KOPT-K1 (cell line): ENCODE results near the gene ADGRD1.

Experiments
- H3K27ac ChIP-seq: fragments of 200-600 bp; sonication (generic); 2 replicates; pipeline ENCODE4 v1.5.1; 2016; ENCODE audit warnings: antibody characterized with exemption, mild to moderate bottlenecking, low read depth, low read length; ENCODE audit not compliant: poor library complexity, severe bottlenecking
- H3K36me3 ChIP-seq: fragments of 200-600 bp; sonication (generic); 2 replicates; pipeline ENCODE4 v1.5.1; 2017; ENCODE audit warnings: antibody characterized with exemption, mild to moderate bottlenecking, low read length, moderate library complexity; ENCODE audit not compliant: insufficient read depth
- H3K9me3 ChIP-seq: fragments of 200-600 bp; sonication (generic); 2 replicates; pipeline ENCODE4 v1.5.1; 2017; ENCODE audit warnings: antibody characterized with exemption, low read length, mild to moderate bottlenecking; ENCODE audit not compliant: insufficient read depth, poor library complexity, severe bottlenecking

Gene ADGRD1

DNA sequence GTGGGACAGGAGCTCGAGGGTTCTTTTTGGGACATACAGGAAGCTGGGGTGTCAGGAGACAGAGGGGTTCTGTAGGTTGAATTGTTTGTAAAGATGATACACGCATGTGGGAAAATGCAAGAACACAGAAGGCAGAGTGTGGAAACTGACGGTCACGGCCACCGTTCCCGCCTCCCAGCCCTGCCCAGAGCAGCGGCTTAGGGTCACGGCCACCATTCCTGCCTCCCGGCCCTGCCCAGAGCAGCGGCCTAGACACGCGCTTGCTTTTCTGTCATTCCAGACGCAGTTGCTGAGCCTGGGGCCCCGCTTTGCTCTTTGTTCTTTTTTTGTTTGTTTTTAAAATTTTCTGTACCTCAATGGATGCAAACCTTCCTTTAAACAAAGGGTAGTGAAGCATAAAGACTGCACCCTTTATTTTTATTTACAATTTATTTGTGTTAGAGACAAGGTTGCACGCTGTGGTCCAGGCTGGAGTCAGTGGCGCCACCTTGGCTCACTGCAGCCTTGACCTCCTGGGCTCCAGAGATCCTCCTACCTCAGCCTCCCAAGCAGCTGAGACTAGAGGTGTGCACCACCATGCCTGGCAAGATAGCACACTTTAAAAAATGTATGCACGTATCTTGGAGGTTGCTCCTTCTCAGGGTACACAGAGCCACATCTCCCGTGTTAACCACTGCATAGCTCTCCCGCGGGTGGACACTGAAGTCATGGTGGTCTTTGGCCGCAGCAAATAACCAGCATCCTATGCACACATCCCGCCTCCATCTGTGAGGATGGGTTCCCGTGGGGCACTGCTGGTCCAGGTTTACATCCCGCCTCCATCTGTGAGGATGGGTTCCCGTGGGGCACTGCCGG lies 142.3 kb downstream of the ADGRD1 start:
- Histone ChIP-seq H3K36me3 (no peaks in the 10 kb centered on the region), H3K27ac (no peak overlapping the region), H3K9me3 (no peaks in the 10 kb centered on the region)

GRCh38 chr12:131096681-131097181 lies 143.0 kb downstream of the ADGRD1 start:
- Histone ChIP-seq H3K27ac (no peak overlapping the region), H3K9me3 (no peaks in the 10 kb centered on the region), H3K36me3 (no peaks in the 10 kb centered on the region)

GRCh38 chr12:131097202-131098177 lies 143.8 kb downstream of the ADGRD1 start:
- no peaks in the 10 kb centered on the region for H3K36me3 ChIP-seq
- no peak overlapping the region for H3K27ac ChIP-seq
- H3K9me3 ChIP-seq, result no peaks in the 10 kb centered on the region

DNA sequence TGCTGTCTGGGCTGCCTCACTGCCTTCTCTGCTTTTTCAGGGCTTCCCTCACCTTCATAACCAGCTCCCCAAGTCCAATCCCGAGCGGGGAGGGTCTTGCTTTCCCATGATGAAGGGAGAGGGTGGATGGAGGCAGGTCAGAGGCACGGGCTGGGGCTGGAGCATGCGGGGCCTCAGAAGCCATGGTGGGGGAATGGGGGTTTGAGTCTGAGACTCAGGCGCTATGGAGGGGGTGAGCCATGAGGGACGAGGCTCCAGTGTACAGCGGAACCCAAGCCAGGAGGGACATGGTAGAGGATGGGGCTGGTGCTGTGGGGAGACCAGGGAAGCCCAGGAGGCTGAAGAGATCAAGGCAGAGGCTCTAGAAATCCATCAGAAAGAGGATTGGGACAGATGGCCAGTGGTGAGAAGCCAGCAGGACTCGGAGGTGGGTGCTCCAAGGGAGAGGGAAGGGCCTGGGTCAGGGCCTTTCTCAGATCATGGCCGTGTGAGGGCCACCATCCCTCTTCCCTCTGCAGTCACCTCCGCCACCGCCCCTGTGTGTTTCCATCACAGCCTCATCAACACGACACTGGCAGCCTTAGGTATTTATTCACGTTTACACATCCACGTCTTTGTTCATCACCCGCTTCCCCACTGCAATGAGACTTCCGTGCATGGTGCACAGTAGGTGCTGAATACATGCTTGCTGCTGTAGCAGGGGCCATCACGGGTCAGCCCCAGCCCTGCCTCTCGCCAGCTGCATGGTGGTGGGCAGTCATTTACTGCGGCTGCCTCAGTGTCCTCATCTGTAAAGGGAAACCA lies 144.7 kb downstream of the ADGRD1 start:
- Histone ChIP-seq H3K36me3 (no peaks in the 10 kb centered on the region), H3K27ac (no peak overlapping the region), H3K9me3 (no peaks in the 10 kb centered on the region)

- Histone ChIP-seq H3K36me3 (no peaks in the 10 kb centered on the region), H3K9me3 (no peaks in the 10 kb centered on the region), H3K27ac (no peak overlapping the region)
Observed at GRCh38 chr12:131100031-131100674, 146.4 kb downstream of the ADGRD1 start.

- no peak overlapping the region for H3K27ac ChIP-seq
- H3K9me3 ChIP-seq, result no peaks in the 10 kb centered on the region
- no peaks in the 10 kb centered on the region for H3K36me3 ChIP-seq
Observed at GRCh38 chr12:131101006-131101405, 147.3 kb downstream of the ADGRD1 start.

DNA sequence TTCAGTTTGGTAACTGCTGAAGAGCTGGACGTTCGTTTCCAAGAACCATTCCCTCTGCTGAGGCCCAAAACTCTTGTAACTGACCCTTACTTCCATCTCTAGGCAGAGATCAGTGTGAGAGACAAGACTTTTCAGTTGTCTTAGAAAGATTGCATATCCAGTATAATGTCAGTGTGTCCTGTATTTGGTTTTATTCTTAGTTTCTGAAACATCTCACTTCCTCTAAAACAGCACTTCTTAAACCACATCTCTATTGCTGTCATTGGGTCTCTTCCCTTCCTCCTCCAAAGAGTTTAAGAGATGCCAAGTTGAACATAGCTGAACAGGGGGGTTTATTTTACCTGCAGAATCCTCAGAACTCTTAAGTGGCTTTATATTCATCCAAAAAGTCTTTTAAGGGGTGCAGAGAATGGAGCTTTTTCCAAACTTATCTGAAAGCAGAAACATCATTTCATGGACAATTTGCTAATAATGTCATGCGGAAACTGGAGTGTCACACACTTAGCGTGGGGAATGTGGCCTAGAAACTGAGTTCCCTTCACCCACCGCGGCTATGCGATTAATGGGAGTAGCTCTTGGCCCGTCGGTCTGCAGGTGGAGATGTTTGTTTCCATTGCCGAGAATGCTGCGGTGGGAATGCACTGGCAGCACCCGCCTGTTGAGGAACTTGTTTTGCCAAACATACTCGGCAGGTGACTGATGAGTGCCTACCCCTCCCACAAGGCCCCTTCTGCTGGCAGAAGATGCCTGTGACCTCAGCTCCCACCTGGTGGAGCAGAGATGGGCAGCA lies 148.2 kb downstream of the ADGRD1 start:
- no peak overlapping the region for H3K27ac ChIP-seq
- no peaks in the 10 kb centered on the region for H3K9me3 ChIP-seq
- no peaks in the 10 kb centered on the region for H3K36me3 ChIP-seq

- no peaks in the 10 kb centered on the region for H3K9me3 ChIP-seq
- no peak overlapping the region for H3K27ac ChIP-seq
- no peaks in the 10 kb centered on the region for H3K36me3 ChIP-seq
Observed at GRCh38 chr12:131102493-131102931, 148.8 kb downstream of the ADGRD1 start.

DNA sequence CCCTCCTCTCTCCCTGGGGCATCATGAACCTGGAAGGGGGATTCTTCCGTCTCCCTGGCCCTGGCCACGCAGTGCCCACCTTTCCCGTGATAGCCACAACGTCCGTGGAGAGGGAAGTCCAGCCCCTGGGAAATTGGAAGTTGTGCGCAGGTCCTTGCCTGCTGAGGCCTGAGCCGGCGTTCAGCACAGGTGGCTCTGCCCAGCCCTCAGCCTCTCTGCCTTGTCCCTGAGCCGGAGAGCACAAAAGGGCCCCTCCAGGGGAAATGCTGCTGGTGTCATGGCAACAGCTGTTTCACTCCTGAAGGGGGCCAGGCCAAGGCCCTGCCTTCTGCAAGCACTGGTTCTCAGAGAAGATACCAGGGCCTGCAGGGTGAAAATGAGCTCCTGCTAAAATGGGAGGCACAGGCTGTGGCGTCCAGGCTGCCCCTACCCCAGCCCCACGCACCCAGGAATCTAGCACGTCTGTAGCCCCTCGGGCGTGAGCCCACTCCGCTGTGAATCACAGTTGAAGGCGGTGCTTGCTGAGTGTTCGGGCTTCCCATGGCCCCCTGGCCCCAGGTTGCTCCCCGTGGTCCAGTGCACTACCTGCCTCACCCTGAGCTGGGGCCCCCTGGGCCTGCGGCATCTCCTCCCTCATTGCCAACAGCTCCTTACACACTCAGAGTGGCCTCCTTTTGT lies 149.4 kb downstream of the ADGRD1 start:
- Histone ChIP-seq H3K36me3 (no peaks in the 10 kb centered on the region), H3K9me3 (no peaks in the 10 kb centered on the region), H3K27ac (no peak overlapping the region)

- Histone ChIP-seq H3K27ac (no peak overlapping the region), H3K9me3 (no peaks in the 10 kb centered on the region), H3K36me3 (no peaks in the 10 kb centered on the region)
Observed at GRCh38 chr12:131103669-131104462, 150.2 kb downstream of the ADGRD1 start.

DNA sequence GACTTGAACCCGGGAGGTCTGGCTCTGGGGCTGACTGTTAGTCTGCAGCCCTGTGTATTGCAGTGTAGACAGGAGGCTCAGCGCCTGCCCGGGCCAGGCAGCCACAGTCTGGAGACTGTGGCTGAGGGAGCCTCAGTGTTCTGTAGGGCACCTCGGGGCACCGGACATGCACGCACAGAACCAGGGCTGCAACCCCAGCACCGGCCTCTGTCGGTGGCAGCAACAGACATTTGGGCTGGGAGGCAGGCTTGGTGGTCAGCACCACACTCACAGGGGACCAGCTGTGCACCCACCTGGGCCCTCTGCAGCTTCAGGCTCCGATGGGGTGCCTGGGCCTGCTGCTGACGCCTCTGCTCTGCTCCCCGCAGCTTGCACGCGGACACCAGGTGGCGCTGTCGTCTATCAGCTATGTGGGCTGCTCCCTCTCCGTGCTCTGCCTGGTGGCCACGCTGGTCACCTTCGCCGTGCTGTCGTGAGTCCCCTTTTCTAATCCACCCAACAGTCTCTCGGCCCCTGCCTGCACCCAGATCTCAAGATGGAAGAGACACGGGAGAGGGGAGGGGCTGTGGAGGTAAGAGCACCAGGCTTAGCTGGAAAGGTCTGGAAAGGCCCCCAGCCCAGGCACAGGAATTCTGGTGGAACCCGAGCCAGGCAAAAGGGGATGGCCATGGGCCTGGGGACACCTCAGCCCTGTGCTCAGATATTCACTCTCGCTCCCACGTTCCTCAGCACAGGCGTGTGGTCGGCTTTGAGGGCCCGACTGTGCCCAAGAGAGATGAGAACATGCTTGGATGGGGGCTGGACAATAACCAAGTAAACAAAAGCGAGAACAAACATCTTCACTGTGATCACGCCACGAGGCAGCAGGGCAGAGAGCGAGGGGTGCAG lies 151.0 kb downstream of the ADGRD1 start:
- no peaks in the 10 kb centered on the region for H3K9me3 ChIP-seq
- H3K36me3 ChIP-seq, result no peaks in the 10 kb centered on the region
- H3K27ac ChIP-seq, result no peak overlapping the region

GRCh38 chr12:131105351-131105735 lies 151.6 kb downstream of the ADGRD1 start:
- Histone ChIP-seq H3K9me3 (no peaks in the 10 kb centered on the region), H3K27ac (no peak overlapping the region), H3K36me3 (no peaks in the 10 kb centered on the region)
